Activated T-cell treated with anti-CD3 and anti-CD28 coated beads, Interleukin-2, amount 50 U/mL, for 72 hours (primary cell): Measurements from ENCODE around the gene NCK1. TPM values are rescaled to one million over a fixed set of nuclear protein-coding genes. Genes with fewer than 3 reads are reported as not detected.

Experiments used
- ATAC-seq, 2 donors: fragments of 150-1000 bp; cut with Tn5 transposase; replicated peaks in 1 of 2; 2 replicates each; pipeline ENCODE4 v1.10.0; 2021; ENCODE audit warnings: moderate library complexity in 2 of 2, mild to moderate bottlenecking in 1 of 2
- DNase-seq, 2 donors: peaks; one replicate each; pipeline ENCODE4 v3.0.0; 2021 to 2022; ENCODE audit warnings: mixed read lengths in 1 of 2
- H3K27ac Mint-ChIP-seq: one replicate; pipeline ENCODE4 v1.8.0; 2022; ENCODE audit warnings: mild to moderate bottlenecking, moderate library complexity, mixed read lengths
- H3K27me3 Mint-ChIP-seq: one replicate; pipeline ENCODE4 v1.8.0; 2022; ENCODE audit warnings: low read depth, mixed read lengths
- H3K36me3 Mint-ChIP-seq, 2 donors: one replicate each; pipeline ENCODE4 v1.8.0; 2022; ENCODE audit warnings: mixed read lengths in 2 of 2, mild to moderate bottlenecking in 1 of 2; ENCODE audit not compliant: insufficient read depth in 2 of 2
- H3K4me1 Mint-ChIP-seq: one replicate; pipeline ENCODE4 v1.8.0; 2022; ENCODE audit warnings: low read depth, mixed read lengths
- H3K4me3 Mint-ChIP-seq, 2 donors: one replicate each; pipeline ENCODE4 v1.8.0; 2022; ENCODE audit warnings: mild to moderate bottlenecking in 2 of 2, mixed read lengths in 2 of 2, moderate library complexity in 2 of 2
- H3K9me3 Mint-ChIP-seq, 2 donors: one replicate each; pipeline ENCODE4 v1.8.0; 2022; ENCODE audit warnings: mixed read lengths in 2 of 2
- total RNA-seq, 2 donors: library from RNA; stranded (reverse); gene quantifications; one replicate each; pipeline ENCODE4 v1.2.3, GENCODE V29; 2022

Gene NCK1
- total RNA-seq, 2 donors from 2014 or later: 45.8 to 46.6 TPM

DNA sequence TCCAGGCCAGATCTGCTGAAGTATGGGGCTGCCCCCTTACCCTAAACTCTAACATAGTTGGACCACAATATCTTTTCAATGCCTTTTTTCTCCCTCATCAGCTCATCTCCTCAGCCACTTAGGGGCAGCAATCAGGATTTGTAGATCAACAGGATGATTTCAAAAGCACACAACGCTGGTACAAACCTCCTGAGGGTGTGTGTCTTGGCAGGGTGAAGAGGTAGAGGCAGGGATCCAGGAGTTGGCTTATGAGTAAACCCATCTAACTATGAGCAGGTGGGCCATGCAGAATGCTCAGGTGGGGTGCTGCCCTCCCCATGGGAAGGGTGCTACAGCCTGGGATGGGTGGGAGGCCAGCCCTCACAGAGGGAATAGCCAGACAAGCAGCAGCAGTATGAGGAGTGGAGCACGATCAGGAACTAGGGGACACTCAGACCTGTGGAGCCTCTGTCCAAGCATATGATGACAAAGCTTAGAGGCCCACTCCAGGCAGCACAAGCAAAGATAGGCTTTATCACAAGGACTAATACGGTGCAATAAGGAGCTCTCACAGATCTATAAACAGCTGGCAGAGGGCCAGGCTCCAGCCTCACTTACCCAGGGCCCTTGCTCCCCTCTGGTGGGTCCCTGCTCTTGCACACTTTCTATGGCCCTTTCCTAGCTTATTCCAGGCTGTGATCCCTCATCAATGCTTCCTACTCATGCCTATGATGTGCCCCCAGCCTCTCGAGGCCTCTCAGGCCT, 127.9 kb downstream of the NCK1 start:
- ATAC-seq: no peak
- no peaks in the 10 kb centered on the region for H3K9me3 Mint-ChIP-seq
- no peak overlapping the region for H3K4me3 Mint-ChIP-seq
- no peak for DNase-seq
- H3K36me3 Mint-ChIP-seq: no peaks in the 10 kb centered on the region
- no peak overlapping the region for H3K27ac Mint-ChIP-seq
- peaks cover 6% of the 10 kb centered on the region for H3K4me1 Mint-ChIP-seq
- no peaks in the 10 kb centered on the region for H3K27me3 Mint-ChIP-seq

DNA sequence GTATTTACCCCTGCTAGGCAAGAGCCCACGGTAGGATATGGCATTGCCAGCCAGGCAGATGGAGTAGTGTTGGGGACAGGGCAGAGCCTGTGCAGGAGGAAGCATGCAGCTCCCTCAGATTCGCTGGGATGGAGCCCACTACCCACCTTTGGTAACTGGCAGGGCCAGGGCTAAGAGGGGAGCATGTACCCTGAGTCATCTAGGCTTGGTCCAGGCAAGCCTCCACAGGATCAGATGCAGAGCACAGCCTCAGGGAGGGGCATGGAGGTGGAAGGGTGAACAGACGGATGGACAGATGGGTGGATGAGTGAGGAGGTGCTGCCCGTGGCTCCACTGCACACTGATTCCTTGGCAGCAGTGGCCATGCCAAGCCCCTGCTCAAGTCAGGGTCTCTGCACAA, 128.8 kb downstream of the NCK1 start:
- Mint-ChIP-seq H3K27ac (no peak overlapping the region), H3K4me3 (no peak overlapping the region), H3K9me3 (no peaks in the 10 kb centered on the region), H3K4me1 (peaks cover 11% of the 10 kb centered on the region), H3K36me3 (no peaks in the 10 kb centered on the region), H3K27me3 (no peaks in the 10 kb centered on the region)
- DNase-seq (no peak), ATAC-seq (no peak)

GRCh38 chr3:136992115-136992514, 130.1 kb downstream of the NCK1 start:
- no peak for ATAC-seq
- Mint-ChIP-seq H3K9me3 (no peaks in the 10 kb centered on the region), H3K36me3 (no peaks in the 10 kb centered on the region), H3K27ac (no peak overlapping the region), H3K4me1 (peaks cover 11% of the 10 kb centered on the region), H3K27me3 (no peaks in the 10 kb centered on the region), H3K4me3 (no peak overlapping the region)
- no peak for DNase-seq

GRCh38 chr3:136994772-136995516, 132.9 kb downstream of the NCK1 start:
- no peaks in the 10 kb centered on the region for H3K9me3 Mint-ChIP-seq
- H3K4me1 Mint-ChIP-seq: peaks cover 11% of the 10 kb centered on the region
- ATAC-seq: peak; percentile 39 to 70
- no peaks in the 10 kb centered on the region for H3K36me3 Mint-ChIP-seq
- H3K27me3 Mint-ChIP-seq: no peaks in the 10 kb centered on the region
- H3K27ac Mint-ChIP-seq: peak overlapping the region; percentile 15
- DNase-seq: peak in 1 of 2 donors; percentile 10
- no peak overlapping the region for H3K4me3 Mint-ChIP-seq

GRCh38 chr3:136995652-136996051, 133.6 kb downstream of the NCK1 start:
- Mint-ChIP-seq H3K4me1 (peaks cover 11% of the 10 kb centered on the region), H3K27me3 (no peaks in the 10 kb centered on the region), H3K4me3 (no peak overlapping the region), H3K27ac (no peak overlapping the region), H3K9me3 (no peaks in the 10 kb centered on the region), H3K36me3 (no peaks in the 10 kb centered on the region)
- ATAC-seq (no peak), DNase-seq (no peak)

Other genes with a start within 250 kb of the NCK1 start
- gene STAG1, start 109.8 kb upstream of the NCK1 start, total RNA-seq: 10 to 100 TPM; 41.0 to 52.7 TPM
- gene SLC35G2, start 43.1 kb upstream of the NCK1 start, total RNA-seq: 1 to 10 TPM; 3.7 to 5.4 TPM
- 1 to 10 TPM; 1.7 to 2.0 TPM for gene IL20RB, start 95.8 kb downstream of the NCK1 start, total RNA-seq